GM12878 (cell line): Measurements from ENCODE around the gene SULT1A3.
"Not testable (repeated sequence)": the region's sequence is repeated elsewhere in the genome, so short reads cannot be mapped to it uniquely, and the experiment has no call there.

Experiments used
- CTCF ChIP-seq, 3 experiments: IDR thresholded peaks in 2 of 3; conservative IDR thresholded peaks in 1 of 3; 2 replicates each; pipeline ENCODE4 v1.5.1; 2011; ENCODE audit warnings: low read depth in 3 of 3, low read length in 3 of 3, mild to moderate bottlenecking in 3 of 3, control low read depth in 2 of 3, moderate library complexity in 2 of 3, inconsistent platforms in 1 of 3, mixed read lengths in 1 of 3; ENCODE audit not compliant: control insufficient read depth in 2 of 3, insufficient read depth in 1 of 3; ENCODE audit errors: extremely low read depth in 1 of 3
- JUND ChIP-seq: IDR thresholded peaks from 2 replicates; pipeline ENCODE4 v1.6.1; 2012; ENCODE audit warnings: low read depth, mild to moderate bottlenecking, low read length, improper control_type of control experiment, moderate library complexity
- POLR2A ChIP-seq: IDR thresholded peaks from 2 replicates; pipeline ENCODE4 v1.6.1; 2011; ENCODE audit warnings: low read depth, mild to moderate bottlenecking, low read length
- ZNF274 ChIP-seq: IDR thresholded peaks from one replicate; pipeline ENCODE4 v1.8.0; 2011; ENCODE audit not compliant: insufficient read length, insufficient read depth

GRCh38 chr16:30168746-30169145 is 30.3 kb upstream of the SULT1A3 start:
- TF ChIP-seq ZNF274; POLR2A; CTCF (IDR thresholded peaks at IDR 0.05 in 2 of 3, conservative IDR thresholded peaks at IDR 0.05 in 1 of 3; ENCODE audit: control insufficient read depth in 2 of 3, extremely low read depth in 1 of 3, insufficient read depth in 1 of 3, low read depth in 3 of 3, low read length in 3 of 3); JUND: not testable (repeated sequence)
